GM18526 (cell line): ENCODE data around the gene LSM14A.

ENCODE experiments used
- POLR2A ChIP-seq: IDR thresholded peaks from 3 replicates; pipeline ENCODE4 v1.6.1; 2011; ENCODE audit not compliant: insufficient read length; ENCODE audit errors: extremely low read depth

Gene LSM14A

DNA sequence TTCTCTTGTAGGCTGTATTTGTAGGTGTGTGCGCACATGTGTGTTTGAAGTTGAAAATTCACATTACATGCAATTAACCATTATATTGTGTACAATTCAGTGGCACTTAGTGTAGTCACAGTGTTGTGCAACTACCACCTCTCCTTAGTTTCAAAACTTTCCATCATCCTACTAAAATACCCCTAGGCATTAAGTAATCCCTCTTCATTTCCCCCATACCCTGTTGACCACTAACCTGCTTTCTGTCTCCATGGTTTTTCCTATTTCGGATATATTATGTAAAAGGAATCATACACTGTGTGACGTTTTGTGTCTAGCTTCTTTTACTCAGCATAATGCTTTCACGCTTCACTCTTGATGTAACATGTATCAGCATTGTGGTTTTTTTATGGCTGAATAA, 16.1 kb downstream of the LSM14A start:
- no peak for TF ChIP-seq POLR2A

GRCh38 chr19:34189199-34189916, 17.1 kb downstream of the LSM14A start:
- no peak for TF ChIP-seq POLR2A

DNA sequence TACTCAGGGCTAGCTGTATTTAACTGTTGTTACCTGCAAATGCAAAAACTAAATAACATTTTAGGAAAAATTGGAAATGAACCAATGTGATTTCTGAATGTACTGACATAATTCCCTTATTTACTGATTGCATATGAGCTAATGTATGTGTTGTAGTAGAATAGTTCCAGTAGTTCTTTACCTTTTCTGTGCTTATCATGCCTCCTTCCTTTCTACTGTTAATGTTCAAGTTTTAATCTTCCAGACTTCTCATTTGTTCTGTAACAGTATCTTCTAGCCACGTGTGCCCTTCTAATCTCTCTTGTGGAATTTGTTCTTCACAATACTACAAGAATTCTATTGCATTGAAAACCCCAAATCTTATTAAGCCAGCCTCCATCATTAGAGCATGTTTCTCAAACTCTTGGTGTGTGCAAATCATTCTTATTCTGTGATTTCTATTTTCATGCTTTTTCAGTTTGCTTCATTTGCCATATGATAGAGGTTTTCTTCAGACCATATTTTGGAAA, 17.7 kb downstream of the LSM14A start:
- no peak for TF ChIP-seq POLR2A

DNA sequence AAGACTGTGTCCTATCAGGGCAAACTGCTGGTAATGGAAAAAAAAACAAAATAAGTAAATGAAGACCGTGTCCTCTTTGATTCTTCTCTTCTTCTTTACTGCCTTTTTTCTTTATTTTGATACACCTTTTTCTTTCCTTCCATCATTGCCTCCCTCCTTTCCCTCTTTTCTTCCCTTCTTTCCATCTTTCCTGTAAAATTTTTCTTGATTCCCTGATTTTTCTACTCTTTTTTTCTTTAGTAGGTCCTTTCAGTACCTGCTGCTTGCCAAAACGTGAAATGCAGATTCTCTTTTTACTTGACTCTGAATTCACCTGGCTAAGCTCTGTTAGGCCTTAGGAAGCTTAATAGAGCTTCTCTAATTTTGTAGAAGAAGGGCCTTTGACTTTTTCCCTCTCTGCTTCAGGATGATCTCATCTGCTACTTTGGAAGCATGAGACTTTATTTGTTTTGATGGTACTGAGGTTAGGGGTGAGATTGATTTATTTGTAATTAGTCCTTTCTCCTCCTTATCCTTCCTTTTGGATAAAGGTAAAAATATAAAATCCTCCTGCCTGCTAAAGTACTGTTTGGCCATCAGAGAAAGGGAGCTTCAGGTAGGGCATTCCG, 19.2 kb downstream of the LSM14A start:
- TF ChIP-seq POLR2A, result no peak

DNA sequence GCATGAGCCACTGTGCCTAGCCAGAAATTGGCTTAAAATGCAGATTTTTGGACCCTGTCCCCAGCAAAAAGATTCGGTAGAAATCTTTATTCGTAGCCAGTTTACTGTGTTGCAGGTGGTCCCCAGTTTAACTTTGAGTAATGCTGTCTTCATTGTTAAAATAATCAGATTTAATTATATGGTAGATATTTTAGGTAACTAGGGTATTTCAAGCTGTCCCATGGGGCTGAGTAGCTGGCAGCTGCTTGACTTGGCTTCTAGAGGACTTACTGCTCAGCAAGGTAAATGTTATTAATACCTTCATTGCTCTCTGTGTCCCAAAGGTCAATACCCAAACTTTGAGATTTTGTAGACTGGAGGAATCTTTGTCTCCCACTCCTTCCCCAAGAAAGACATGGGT, 21.1 kb downstream of the LSM14A start:
- TF ChIP-seq POLR2A, result no peak

DNA sequence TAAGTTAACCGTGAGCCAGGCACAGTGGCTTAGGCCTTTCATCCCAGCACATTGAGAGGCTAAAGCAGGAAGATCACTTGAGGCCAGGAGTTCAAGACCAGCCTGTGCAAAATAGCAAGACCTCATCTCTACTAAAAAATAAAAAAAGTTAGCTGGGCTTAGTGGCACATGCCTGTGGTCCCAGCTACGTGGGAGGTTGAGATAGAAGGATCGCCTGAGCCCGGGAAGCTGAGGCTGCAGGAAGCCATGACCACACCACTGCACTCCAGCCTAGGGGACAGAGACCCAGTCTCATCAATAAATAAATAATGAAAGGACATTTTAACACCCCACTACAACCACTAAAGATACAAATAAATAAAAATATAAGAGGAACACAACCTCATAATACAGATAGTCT, 21.6 kb downstream of the LSM14A start:
- no peak for TF ChIP-seq POLR2A

DNA sequence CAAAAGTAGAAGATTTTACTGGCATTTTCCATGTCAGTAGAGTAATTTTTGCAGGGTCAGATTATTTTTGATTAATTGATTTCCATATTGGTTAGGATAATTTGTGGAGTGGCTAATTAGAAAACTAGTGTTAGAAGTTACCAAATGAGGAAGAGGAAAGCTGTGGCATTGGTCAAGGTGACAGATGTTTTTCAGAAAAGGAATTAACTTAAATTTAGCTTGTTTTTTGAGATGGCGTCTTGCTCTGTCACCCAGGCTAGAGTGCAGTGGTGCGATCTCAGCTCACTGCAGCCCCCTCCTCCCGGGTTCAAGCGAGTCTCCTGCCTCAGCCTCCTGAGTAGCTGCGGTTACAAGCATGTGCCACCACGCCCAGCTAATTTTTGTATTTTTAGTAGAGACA, 28.8 kb downstream of the LSM14A start:
- no peak for TF ChIP-seq POLR2A

DNA sequence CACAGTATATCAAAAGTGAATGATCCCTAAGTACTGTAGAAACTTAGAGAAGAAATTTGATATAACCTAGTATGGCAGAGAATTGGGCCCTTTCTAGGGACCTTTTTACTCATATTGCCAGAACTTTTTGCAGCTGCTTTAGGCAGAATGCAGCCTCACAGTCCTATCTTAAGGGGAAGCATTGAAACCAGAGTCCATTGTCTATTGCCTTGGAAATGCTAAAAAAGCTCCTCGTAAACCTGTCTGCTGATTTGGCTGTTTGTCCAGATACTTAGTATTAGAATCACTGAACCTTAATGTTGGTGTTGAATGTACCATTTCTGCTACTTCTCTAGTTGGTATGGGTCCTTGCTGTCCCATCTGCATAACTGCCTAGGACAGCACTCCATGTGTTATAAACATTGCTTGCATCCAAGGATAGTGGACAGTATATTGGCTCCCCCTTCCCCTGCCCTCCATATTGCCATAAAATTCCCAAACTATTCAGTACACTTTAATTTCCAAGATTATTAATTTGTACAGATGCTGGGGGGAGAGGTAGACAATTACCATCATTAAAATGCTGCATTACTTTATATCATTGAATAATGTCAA, 36.1 kb downstream of the LSM14A start:
- TF ChIP-seq POLR2A, result no peak

DNA sequence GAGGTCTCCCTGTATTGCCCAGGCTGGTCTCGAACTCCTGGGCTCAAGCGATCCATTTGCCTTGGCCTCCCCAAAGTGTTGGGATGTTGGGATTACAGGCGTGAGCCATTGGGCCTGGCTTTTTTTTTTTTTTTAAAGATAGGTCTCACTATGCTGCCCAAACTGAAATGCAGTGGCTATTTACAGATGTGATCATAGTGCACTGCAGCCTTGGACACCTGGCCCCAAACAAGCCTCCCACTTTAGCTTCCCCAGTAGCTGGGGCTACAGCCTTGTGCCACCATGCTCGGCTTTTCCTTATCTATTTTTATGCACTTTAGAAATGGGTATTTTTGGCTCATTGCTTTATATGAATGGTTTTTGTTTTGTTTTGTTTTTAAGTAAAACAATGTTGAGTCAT, 37.4 kb downstream of the LSM14A start:
- TF ChIP-seq POLR2A, result no peak

DNA sequence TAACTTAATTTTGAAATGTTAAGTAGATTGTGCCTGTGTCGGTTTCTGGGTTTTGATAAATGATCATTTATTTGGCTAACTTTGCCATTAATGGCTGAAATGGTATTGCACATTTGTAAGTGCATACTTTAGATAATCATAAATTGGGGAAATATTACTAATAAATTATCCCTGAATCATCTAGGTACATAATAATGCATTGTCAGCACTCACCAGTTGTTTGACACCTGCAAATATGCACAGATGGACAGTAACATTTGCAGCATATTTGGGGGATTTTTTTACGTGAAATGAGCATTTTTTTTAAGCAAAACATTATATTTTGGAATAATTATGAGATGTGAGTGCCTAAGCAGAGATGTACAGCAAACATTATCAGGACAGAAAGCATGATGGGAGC, 41.0 kb downstream of the LSM14A start:
- TF ChIP-seq POLR2A, result no peak

- TF ChIP-seq POLR2A, result no peak
These were observed 41.7 kb downstream of the LSM14A start for GRCh38 chr19:34214040-34214439.

GRCh38 chr19:34215006-34215665, 42.8 kb downstream of the LSM14A start:
- no peak for TF ChIP-seq POLR2A

- TF ChIP-seq POLR2A, result no peak
These were observed 43.3 kb downstream of the LSM14A start for GRCh38 chr19:34215666-34216038.

DNA sequence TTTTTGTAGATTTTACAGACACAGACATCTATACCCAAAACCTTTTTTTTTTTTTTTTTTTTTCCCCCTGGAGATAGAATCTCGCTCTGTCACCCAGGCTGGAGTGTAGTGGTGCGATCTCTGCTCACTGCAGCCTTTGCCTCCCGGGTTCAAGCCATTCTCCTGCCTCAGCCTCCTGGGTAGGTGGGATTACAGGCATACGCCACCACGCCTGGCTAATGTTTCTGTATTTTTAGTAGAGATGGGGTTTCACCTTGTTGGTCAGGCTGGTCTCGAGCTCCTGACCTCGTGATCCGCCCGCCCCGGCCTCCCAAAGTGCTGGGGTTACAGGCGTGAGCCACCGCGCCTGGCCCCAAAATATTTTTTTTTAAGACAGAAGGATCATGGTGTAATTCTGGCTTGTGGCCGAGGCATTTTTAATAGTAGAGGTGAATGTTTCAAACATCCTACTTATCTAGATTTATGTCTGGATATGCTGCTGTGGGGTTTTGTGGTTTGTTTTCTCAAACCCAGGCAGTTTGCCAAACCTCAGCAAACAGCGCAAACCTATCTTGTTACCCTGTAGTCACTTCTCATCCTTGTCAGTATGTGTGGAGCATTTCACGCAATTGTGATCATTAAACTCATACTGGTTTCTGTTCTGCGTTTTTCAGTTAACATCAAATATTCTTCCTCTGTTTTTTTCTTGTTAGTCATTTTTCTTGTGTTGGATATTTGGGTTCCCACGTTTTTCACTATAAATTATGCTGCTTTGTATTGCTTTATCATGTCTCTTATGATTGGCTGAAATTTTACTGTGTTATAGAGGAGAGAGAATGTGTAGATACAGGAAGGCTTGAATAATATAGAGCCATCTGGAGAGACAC, 45.9 kb downstream of the LSM14A start:
- no peak for TF ChIP-seq POLR2A

GRCh38 chr19:34218818-34219164, 46.5 kb downstream of the LSM14A start:
- TF ChIP-seq POLR2A, result no peak
